Peyer's patch (tissue), 4 donors: Measurements from ENCODE around the gene BPGM.

Source experiments
- CTCF ChIP-seq, 6 experiments: fragments of 450-650 bp in 4 of 6; fragments of 200-600 bp in 2 of 6; sonication (generic) in 1 of 6; IDR thresholded peaks; one replicate each; pipeline ENCODE4 v1.5.1; 2017 to 2019; ENCODE audit warnings: antibody characterized with exemption in 6 of 6, mild to moderate bottlenecking in 3 of 6, moderate library complexity in 1 of 6
- POLR2A ChIP-seq, 2 donors: fragments of 450-650 bp; IDR thresholded peaks; one replicate each; pipeline ENCODE4 v1.5.1; 2017; ENCODE audit warnings: antibody characterized with exemption in 2 of 2, mild to moderate bottlenecking in 2 of 2, moderate library complexity in 2 of 2

- no peak for TF ChIP-seq CTCF (IDR thresholded peaks at IDR 0.05)
- no peak for TF ChIP-seq POLR2A (IDR thresholded peaks at IDR 0.05)
Observed at GRCh38 chr7:134702366-134703240, 56.0 kb downstream of the BPGM start.
